Activated naive CD8-positive, alpha-beta T cell treated with anti-CD3 and anti-CD28 coated beads, Interleukin-2, amount 10 ng/mL, durations not matched to agents 7 days and 5 days (primary cell): ENCODE measurements around the gene KLHL29. TPM values are rescaled to one million over a fixed set of nuclear protein-coding genes. Genes with fewer than 3 reads are reported as not detected.

ENCODE experiments used
- ATAC-seq: fragments of 150-1000 bp; cut with Tn5 transposase; one replicate; pipeline ENCODE4 v1.10.0; 2021; ENCODE audit warnings: low read depth, moderate library complexity
- POLR2A ChIA-PET: fragments of 350-600 bp; sonication (Branson Sonifier 250); formaldehyde crosslinking; loops from one replicate; lab custom pipeline; 2021; ENCODE audit warnings: antibody characterized with exemption; lab: Charles Lee
- DNase-seq: peaks from one replicate; pipeline ENCODE4 v3.0.0; 2021
- H3K27ac Mint-ChIP-seq: one replicate; pipeline ENCODE4 v1.8.0; 2022; ENCODE audit warnings: mild to moderate bottlenecking, mixed read lengths
- H3K27me3 Mint-ChIP-seq: one replicate; pipeline ENCODE4 v1.8.0; 2022; ENCODE audit warnings: mild to moderate bottlenecking, moderate library complexity, mixed read lengths
- H3K36me3 Mint-ChIP-seq: one replicate; pipeline ENCODE4 v1.8.0; 2021; ENCODE audit warnings: mild to moderate bottlenecking, mixed read lengths
- H3K4me1 Mint-ChIP-seq: one replicate; pipeline ENCODE4 v1.8.0; 2021; ENCODE audit warnings: mixed read lengths
- H3K4me3 Mint-ChIP-seq: one replicate; pipeline ENCODE4 v1.8.0; 2022; ENCODE audit warnings: mild to moderate bottlenecking, moderate library complexity, mixed read lengths
- H3K9me3 Mint-ChIP-seq: one replicate; pipeline ENCODE4 v1.8.0; 2021; ENCODE audit warnings: mixed read lengths
- total RNA-seq, 2 experiments: library from RNA; stranded (reverse); gene quantifications; one replicate each; pipeline ENCODE4 v1.2.3, GENCODE V29; 2021

The KLHL29 gene
- total RNA-seq, 2 experiments from 2014 or later: 1.6 to 1.7 TPM

DNA sequence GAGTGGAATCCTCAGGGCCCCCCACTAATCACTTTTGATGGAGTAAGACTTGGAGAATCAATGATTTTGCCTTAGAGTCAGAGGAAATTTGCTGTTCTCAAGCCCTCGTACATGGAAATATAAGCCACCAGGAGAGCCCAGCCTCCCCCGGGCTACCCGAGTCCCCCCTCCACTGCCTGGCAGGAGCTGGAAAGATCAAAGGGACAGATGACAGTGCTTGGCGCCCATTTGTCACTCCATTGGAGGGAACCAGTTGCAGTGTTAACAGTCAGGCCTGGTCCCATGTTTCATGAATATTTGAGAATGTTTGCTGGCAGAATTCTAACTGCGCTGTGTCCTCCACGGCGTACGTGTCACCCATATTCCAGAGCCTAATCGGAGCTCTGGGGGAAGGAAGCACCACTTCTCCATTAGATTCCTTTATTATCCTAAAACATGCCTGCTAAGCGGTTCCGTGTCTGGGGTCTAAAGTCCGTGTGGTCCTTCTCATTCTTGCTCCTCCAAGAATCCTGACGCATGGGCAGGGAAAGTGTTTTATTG is 202.4 kb downstream of the KLHL29 start:
- Mint-ChIP-seq H3K4me1 (no peaks in the 10 kb centered on the region), H3K36me3 (no peaks in the 10 kb centered on the region), H3K9me3 (no peaks in the 10 kb centered on the region), H3K4me3 (no peak overlapping the region), H3K27me3 (no peaks in the 10 kb centered on the region), H3K27ac (no peak overlapping the region)
- POLR2A ChIA-PET: no interaction called here
- no peak for DNase-seq
- no peak for ATAC-seq

DNA sequence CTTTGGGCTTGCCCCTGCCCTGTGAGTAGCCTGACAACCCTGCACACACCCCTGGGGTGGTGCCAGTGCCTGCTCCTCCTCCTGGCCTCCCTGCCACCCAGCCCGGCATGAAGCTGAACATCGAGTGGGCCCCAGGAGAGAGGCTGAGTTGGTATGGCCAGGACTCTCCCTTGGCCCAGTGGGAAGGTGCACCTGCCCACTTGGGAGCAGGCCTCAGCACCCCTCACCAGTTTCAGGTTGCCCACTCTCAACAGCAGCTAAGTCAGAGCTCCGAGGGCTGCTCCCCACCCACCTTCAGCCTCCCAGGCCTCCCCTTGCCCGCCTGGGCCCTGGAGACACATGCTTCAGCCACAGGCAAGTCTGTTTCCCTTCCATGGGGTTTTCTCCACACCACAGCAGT is 203.1 kb downstream of the KLHL29 start:
- no peak for ATAC-seq

DNA sequence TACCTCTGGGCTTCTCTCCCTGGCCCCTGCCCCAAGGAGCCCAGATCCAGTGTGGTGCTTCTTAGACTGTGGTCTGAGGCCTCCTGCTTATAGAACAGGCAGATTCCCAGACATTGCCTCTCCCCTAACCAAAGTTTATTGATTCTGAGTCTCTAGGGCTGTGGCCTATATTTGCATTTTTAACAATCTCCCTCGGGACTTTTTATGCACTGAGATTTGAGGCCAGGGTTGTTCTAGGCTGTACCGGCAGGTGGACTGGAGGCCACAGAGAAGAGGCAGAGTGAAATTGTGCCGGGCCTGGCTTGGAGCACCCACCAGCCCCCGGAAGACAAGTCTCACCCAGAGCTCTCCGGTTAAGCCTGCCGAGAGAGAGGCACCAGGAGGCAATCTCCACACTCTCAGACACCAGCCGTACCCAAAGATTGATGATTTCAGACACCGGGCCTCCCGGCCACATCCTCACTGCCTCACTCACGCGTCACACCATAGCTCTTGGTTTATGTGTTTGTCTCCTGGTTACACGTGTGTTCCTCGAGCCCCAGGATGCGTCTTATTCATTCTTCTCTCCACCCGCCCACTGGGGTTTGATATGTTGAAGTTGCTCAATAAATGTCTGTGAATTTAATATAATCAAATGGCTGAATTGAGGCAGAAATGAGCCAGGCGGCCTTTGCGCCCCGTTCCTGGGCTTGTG is 203.7 kb downstream of the KLHL29 start:
- H3K9me3 Mint-ChIP-seq: no peaks in the 10 kb centered on the region
- ATAC-seq (no peak), DNase-seq (no peak)
- no peak overlapping the region for H3K4me3 Mint-ChIP-seq
- H3K27me3 Mint-ChIP-seq: peaks cover 4% of the 10 kb centered on the region
- POLR2A ChIA-PET: no interaction called here
- no peaks in the 10 kb centered on the region for H3K36me3 Mint-ChIP-seq
- H3K27ac Mint-ChIP-seq: no peak overlapping the region
- H3K4me1 Mint-ChIP-seq: no peaks in the 10 kb centered on the region

More for the DNA sequence above, 203.1 kb downstream of the KLHL29 start:
- no peak overlapping the region for H3K4me3 Mint-ChIP-seq
- peaks cover 2% of the 10 kb centered on the region for H3K27me3 Mint-ChIP-seq
- no peak for DNase-seq
- no peaks in the 10 kb centered on the region for H3K9me3 Mint-ChIP-seq
- no peaks in the 10 kb centered on the region for H3K4me1 Mint-ChIP-seq
- POLR2A ChIA-PET: no interaction called here
- no peaks in the 10 kb centered on the region for H3K36me3 Mint-ChIP-seq
- H3K27ac Mint-ChIP-seq: no peak overlapping the region

DNA sequence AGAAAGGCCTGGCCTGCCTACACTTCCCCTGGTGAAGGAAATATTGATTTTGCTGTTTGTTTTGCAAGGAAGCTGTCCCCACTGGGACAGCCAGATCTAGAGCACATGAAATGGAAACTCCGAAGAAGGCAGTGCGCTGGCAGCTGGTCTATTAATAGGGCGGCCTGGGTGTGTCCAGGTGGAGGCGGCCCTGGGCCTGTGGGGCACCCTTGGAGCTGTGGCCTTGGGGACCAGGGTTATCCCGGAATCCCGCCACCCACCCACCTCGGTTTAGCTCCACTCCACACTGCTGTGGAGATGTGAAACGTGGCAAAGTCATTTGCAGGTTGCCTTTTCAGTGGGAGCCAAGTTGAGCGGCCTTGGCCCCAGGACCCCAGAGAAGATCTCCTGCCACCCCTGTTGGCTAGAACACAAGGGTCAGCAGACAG is 204.3 kb downstream of the KLHL29 start:
- H3K27me3 Mint-ChIP-seq: peaks cover 4% of the 10 kb centered on the region
- H3K36me3 Mint-ChIP-seq: no peaks in the 10 kb centered on the region
- H3K4me3 Mint-ChIP-seq: no peak overlapping the region
- no peak overlapping the region for H3K27ac Mint-ChIP-seq
- POLR2A ChIA-PET: no interaction called here
- H3K4me1 Mint-ChIP-seq: no peaks in the 10 kb centered on the region
- DNase-seq (no peak), ATAC-seq (no peak)
- no peaks in the 10 kb centered on the region for H3K9me3 Mint-ChIP-seq

DNA sequence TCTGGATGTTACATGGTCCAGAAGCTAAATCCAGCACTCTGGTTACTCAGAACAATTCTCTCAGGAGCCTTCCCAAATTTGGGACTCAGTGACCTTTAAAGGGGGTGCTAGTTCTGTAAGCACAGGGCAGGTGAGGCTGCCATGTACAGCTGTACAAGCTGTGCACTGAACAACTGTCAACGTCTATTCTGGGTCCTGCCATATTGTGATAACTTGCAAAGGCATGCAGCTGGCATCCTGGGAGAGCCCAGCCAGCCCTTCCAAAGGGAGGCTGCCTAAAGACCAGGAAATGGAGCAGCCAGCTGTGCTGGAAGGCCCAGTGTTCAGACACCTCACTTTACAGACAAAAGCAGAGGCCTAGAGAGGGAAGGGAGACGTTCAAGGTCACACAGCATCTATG is 204.8 kb downstream of the KLHL29 start:
- ATAC-seq (no peak), DNase-seq (no peak)
- Mint-ChIP-seq H3K4me3 (no peak overlapping the region), H3K4me1 (no peaks in the 10 kb centered on the region), H3K27me3 (peaks cover 4% of the 10 kb centered on the region), H3K36me3 (no peaks in the 10 kb centered on the region), H3K9me3 (no peaks in the 10 kb centered on the region), H3K27ac (no peak overlapping the region)
- POLR2A ChIA-PET: no interaction called here

DNA sequence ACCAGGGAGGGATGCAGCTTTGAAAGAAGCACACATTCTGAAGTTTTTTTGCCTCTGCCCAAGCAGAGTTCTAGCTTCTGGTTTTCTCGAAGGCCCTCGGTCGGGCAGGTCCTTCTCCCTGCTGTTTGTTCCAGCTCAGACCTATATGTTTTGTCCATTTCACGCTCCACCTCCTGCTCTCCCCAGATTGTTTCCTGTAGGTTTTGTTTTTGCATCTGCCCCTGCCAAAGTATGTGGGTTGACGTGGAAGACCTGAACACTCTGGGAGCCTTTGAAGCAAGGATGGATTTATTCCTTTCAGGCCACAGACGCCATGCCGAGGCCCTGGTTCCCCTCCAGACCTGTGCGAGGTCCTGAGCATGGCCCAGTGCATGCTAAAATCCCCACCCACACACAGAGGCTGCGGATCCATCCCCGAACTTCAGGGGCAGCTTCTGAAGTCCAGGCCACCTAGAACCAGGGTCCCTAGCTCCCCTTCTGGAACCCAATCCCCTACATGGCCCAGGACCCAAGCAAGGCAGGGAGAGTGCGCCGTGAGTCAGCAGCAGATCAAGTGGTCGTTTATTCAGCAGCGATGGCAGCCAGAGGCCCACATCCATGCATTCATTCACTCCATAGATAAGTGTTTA is 205.4 kb downstream of the KLHL29 start:
- H3K27me3 Mint-ChIP-seq: peaks cover 4% of the 10 kb centered on the region
- no peaks in the 10 kb centered on the region for H3K9me3 Mint-ChIP-seq
- no peak overlapping the region for H3K27ac Mint-ChIP-seq
- H3K4me3 Mint-ChIP-seq: no peak overlapping the region
- DNase-seq: no peak
- H3K36me3 Mint-ChIP-seq: no peaks in the 10 kb centered on the region
- ATAC-seq: no peak
- POLR2A ChIA-PET: no interaction called here
- H3K4me1 Mint-ChIP-seq: no peaks in the 10 kb centered on the region

DNA sequence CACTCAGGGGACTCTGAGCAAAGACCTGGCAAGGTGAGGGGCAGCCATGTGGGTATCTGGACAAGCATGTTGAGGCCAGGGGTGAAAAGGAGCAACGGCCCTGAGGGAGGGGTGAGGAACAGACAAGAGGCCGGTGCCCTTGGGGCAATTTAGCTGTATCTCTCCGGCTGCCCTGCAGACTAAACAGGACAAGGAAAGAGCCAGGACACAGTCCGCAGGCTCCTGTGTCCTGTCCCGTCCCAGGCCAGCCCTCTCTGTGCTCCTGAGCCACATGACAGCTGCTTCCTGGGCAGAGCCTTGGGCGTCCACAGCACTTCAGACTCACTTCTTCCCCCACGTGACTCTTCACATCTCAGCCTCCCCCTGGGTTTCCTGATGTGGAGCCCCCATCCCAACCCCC is 206.1 kb downstream of the KLHL29 start:
- H3K9me3 Mint-ChIP-seq: no peaks in the 10 kb centered on the region
- ATAC-seq (no peak), DNase-seq (no peak)
- H3K27ac Mint-ChIP-seq: no peak overlapping the region
- no peak overlapping the region for H3K4me3 Mint-ChIP-seq
- no peaks in the 10 kb centered on the region for H3K4me1 Mint-ChIP-seq
- no peaks in the 10 kb centered on the region for H3K36me3 Mint-ChIP-seq
- peaks cover 6% of the 10 kb centered on the region for H3K27me3 Mint-ChIP-seq
- POLR2A ChIA-PET: no interaction called here

DNA sequence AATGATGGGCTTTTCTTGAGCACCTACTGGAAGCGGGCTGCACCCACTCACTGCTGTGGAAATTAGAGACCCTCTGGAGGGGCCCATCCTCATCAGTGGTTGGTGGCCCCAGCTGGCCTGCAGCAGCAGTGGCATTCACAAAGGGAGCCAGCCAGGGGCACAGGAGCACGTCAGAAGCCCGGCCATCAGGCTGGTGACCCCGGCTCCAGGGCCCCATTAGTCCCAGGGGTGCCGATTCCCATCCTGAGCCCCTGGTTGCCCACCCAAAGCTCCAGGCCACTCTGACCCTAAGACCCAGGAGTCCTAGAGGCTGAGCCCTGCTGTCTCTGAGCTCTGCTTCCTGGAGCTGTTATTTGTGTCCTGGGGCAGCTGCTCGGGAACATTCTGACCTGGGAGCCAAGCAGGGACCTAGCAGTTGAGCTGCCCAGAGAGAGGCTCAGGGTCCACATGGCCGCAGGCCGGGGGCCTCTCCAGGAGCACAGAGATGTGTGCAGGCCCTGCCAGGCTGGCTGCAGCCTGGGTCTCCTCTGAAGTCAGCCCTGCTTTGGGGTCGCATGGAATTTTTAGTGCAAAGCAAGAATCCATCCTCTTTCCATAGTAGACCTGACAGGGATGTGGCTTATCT is 207.2 kb downstream of the KLHL29 start:
- Mint-ChIP-seq H3K4me3 (no peak overlapping the region), H3K4me1 (no peaks in the 10 kb centered on the region), H3K27me3 (peaks cover 6% of the 10 kb centered on the region), H3K36me3 (no peaks in the 10 kb centered on the region), H3K9me3 (no peaks in the 10 kb centered on the region), H3K27ac (no peak overlapping the region)
- DNase-seq (no peak), ATAC-seq (no peak)
- POLR2A ChIA-PET: no interaction called here

DNA sequence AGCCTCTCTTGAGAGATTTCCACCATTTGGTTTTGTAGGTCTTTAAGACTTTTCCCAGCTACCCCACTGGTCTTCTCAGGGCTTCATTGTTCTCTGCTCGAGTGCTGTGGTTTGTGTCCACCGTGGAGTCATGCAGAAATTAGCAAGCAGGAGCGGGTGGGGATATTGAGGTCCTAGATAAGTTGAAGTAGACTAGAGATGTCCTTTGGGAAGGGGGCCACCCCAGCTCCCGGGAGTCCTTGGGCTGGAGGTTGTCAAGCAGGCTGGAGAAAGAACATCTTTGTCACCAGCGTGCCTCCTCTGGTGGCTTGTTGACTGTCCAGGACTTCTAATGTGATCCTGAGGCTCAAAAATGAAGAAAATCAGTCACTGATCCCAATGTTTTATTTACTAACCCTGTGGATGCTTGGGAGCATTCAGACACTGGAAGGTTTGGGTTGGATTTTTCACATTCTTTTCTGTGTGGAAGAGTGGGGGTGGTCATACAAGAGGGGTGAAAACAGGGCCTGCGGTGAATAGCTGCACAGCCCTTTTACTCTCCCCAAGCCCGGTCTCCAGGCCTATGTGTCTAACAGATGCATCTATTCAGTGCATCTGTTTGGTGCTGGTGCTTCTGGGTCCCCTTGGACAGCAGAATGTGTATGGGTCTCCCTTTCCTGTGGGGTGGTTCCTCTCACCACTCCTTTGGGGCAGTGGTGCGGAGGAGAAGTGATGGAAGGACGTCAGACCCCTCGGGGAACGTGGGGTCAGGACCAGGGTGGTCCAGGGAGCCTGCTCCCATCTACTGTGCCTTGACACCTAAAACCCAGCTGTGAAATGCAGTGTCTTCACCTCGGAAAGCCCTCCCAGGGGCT is 208.1 kb downstream of the KLHL29 start:
- ATAC-seq (no peak), DNase-seq (no peak)
- no peaks in the 10 kb centered on the region for H3K9me3 Mint-ChIP-seq
- no peak overlapping the region for H3K27ac Mint-ChIP-seq
- POLR2A ChIA-PET: no interaction called here
- no peaks in the 10 kb centered on the region for H3K36me3 Mint-ChIP-seq
- peaks cover 6% of the 10 kb centered on the region for H3K27me3 Mint-ChIP-seq
- H3K4me3 Mint-ChIP-seq: no peak overlapping the region
- no peaks in the 10 kb centered on the region for H3K4me1 Mint-ChIP-seq

DNA sequence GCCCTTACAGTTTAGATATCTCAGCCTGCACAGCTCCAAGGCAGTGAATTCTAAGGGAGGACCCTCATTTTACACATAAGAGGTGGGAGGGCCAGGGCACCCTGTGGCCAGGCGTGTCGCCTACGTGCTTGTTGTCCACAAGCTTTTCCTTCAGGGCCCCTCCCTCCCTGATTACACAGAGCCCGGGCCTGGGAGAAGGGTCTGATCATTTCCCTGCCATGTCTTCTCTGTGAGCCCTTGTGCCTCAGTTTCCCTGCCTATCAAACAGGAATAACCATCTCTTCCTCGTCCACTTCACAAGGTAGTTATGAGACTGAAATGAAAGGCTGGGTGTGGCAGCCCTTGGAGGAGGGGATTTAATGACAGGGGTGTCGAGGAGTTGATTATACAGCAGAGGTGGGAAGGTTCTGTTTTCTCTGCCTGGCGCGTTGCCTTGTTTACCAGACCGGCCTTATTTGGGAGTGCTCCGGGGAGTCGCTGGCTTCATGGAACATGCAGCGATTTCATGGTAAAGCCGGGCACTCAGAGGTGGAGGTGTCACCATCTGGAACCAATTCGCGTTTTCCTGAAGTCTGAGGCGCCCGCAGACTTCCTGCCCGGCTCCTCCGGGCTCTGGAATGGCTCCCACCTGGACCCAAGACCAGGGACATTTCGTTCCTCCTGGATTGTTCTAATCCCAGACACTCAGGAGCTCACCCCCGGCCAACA is 208.9 kb downstream of the KLHL29 start:
- Mint-ChIP-seq H3K4me1 (no peaks in the 10 kb centered on the region), H3K36me3 (no peaks in the 10 kb centered on the region), H3K27me3 (peaks cover 6% of the 10 kb centered on the region), H3K9me3 (no peaks in the 10 kb centered on the region), H3K27ac (no peak overlapping the region), H3K4me3 (no peak overlapping the region)
- DNase-seq (no peak), ATAC-seq (no peak)
- POLR2A ChIA-PET: no interaction called here

DNA sequence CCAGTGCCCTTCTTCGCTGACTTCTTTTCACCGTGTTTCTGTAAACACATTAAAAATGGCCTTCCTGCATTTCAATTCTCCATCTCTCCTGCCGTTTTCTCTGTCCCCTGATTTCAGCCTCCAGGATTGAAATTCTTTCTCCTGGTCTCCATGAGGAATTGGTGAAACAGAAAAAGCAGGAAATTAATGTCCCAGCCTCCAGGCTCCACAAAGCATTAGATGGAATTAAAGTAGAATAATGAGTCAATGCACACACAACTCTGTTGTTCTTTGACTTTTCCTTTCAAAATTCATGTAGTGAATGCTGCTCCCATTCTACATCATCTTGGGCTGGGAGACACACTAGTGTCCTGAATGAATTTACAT is 209.5 kb downstream of the KLHL29 start:
- POLR2A ChIA-PET: no interaction called here
- ATAC-seq: no peak
- Mint-ChIP-seq H3K9me3 (no peaks in the 10 kb centered on the region), H3K4me1 (no peaks in the 10 kb centered on the region), H3K27me3 (peaks cover 6% of the 10 kb centered on the region), H3K27ac (no peak overlapping the region), H3K36me3 (no peaks in the 10 kb centered on the region), H3K4me3 (no peak overlapping the region)
- DNase-seq: no peak

DNA sequence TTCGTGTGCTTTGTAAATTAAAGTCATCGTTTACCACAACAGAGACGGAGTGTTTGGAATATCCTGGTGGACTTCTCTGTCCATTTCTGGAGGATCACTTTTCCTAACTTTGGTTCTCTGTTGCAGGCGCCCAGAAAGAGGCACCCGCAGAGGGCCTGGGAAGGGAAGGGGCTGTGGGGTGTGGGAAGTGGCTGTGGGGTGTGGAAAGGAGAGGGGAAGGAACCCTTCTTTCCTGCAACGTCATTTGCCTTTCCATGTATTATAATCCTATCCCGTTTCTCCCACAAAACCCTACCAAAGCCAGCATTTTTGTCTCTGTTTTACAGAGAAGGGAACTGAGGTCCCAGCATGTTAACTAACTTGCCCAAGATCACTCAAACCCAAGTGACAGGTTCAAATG is 210.0 kb downstream of the KLHL29 start:
- no peak overlapping the region for H3K4me3 Mint-ChIP-seq
- peaks cover 6% of the 10 kb centered on the region for H3K27me3 Mint-ChIP-seq
- DNase-seq (no peak), ATAC-seq (no peak)
- H3K27ac Mint-ChIP-seq: no peak overlapping the region
- POLR2A ChIA-PET: no interaction called here
- H3K4me1 Mint-ChIP-seq: no peaks in the 10 kb centered on the region
- H3K9me3 Mint-ChIP-seq: no peaks in the 10 kb centered on the region
- H3K36me3 Mint-ChIP-seq: no peaks in the 10 kb centered on the region
